HG03442 (cell line): ENCODE data around the gene SENP3.
A peak's percentile ranks its signal among the peaks of the same experiment; 100 is the strongest.
"Not testable (repeated sequence)": the region's sequence is repeated elsewhere in the genome, so short reads cannot be mapped to it uniquely, and the experiment has no call there.

Source experiments
- ATAC-seq: cut with Tn5 transposase; IDR thresholded peaks from one replicate; pipeline ENCODE4 v1.9.1; 2021; ENCODE audit warnings: mild to moderate bottlenecking, moderate library complexity; ENCODE audit not compliant: unreplicated experiment

Gene SENP3

DNA sequence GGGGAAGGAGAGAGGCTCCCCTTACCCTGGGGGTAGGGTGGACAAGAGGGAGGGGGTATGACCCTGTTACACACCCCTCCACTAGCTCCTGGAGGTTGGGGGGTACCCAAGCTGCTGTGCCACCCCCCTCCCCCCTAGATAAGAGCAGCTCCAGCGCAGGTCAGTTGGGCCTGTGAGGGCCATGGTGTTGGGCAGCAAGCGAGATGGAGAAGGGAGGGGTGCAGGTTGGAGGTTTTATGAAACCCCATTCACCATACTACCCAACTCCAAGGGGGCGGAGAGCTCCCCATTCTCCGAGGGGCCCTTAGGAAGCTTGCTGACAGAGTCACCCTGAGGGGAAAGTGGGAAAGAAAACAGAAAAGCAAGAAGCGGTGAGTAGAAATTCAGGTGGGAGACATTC lies 29.9 kb downstream of the SENP3 start:
- no peak for ATAC-seq

GRCh38 chr17:7592422-7593021 lies 30.8 kb downstream of the SENP3 start:
- ATAC-seq: no peak

GRCh38 chr17:7593296-7593695 lies 31.6 kb downstream of the SENP3 start:
- ATAC-seq: no peak

- ATAC-seq: not testable (repeated sequence)
These were observed 35.8 kb downstream of the SENP3 start for GRCh38 chr17:7597561-7597960.

GRCh38 chr17:7606280-7606679 lies 44.6 kb downstream of the SENP3 start:
- no peak for ATAC-seq

- ATAC-seq: no peak
These were observed 48.9 kb downstream of the SENP3 start for GRCh38 chr17:7610641-7611040.

DNA sequence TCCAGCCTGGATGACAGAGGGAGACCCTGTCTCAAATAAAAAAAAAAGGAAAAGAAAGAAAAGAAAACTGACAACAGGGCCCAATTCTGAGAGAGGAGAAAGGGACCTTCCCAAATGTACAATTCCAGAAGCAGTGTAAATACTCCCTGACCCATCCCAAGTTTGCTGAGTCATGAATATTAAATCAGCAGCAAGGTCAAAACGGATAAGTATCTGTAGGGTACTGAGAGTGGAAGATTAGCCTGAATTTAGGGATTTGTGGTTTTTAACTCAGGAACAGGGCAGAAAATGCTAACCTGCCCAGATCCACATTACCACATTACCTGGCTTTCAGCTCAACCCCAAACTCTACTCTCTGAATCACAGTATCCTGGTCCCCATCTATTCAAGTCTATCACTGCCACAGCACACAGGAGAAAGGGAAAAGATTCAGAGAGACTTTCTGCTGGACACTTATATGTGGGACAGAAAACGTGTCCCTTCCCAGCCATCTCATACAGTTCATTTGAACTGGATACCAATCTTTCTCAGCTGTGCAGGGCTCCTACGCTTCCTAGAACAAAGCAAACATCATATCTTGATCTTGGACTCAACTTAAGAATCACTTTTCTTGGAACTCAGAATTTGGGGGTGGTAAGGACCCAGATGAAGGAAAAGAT lies 50.0 kb downstream of the SENP3 start:
- ATAC-seq: no peak

DNA sequence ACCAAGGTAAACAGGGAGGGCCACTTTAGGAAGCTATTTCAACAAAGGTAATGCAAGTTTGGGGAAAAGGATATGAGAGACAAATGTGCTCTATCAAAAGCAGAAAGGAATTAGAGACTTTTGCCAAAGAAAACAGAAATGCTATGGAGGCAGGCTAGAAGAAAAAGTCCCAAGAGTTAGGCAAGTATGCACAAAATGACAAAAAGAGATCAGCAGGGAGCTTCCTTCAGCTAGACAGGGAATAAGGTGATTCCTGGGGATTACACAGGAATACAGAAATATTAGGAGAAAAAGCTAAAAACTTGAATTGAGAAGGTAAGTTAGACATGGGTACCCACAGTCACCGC lies 50.5 kb downstream of the SENP3 start:
- ATAC-seq: no peak

- ATAC-seq: no peak
These were observed 52.2 kb downstream of the SENP3 start for GRCh38 chr17:7613769-7614424.

- peak; percentile 81 for ATAC-seq
These were observed 52.9 kb downstream of the SENP3 start, which contains the start of gene FXR2 for GRCh38 chr17:7614425-7615264. Gene FXR2 (minus strand): TSS chr17:7614897. CDS start chr17:7614532, 365 bp downstream.

DNA sequence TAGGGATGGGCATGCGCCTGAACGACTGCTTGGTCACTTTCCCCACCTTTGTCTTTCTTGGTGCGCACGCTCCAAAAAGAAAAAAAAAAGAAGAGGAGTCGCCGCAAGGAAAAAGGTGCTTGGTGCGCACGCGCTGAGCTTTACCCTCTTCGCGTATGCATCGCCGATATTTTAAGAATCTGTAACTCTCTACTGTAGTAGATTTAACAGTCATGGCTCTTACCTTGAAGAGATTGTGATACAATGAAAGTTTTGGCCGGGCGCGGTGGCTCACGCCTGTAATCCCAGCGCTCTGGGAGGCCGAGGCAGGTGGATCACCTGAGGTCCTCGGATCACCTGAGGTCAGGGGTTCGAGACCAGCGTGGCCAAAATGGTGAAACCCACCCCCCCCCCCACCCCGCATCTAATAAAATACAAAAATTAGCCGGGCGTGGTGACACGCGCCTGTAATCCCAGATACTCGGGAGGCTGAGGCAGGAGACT lies 53.6 kb downstream of the SENP3 start:
- no peak for ATAC-seq

GRCh38 chr17:7618608-7619007 lies 56.9 kb downstream of the SENP3 start:
- ATAC-seq: no peak

DNA sequence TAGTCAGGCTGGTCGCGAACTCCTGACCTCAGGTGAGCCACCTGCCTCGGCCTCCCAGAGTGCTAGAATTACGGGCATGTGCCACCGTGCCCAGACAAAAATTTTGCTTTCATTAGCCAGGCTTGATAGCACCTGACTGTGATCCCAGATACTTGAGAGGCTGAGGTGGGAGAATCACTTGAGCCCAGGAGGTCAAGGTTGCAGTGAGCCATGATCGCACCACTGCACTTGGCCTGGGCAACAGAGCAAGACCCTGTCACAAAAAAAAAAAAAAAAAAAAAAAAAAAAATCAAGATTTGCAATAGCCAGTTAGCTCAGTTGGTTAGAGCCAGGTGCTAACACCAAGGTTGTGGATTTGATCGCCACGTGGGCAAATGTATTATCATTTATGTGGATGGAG lies 59.1 kb downstream of the SENP3 start:
- no peak for ATAC-seq
